ENCODE data around the gene MAST1.

- TF ChIP-seq, protein P1, sequence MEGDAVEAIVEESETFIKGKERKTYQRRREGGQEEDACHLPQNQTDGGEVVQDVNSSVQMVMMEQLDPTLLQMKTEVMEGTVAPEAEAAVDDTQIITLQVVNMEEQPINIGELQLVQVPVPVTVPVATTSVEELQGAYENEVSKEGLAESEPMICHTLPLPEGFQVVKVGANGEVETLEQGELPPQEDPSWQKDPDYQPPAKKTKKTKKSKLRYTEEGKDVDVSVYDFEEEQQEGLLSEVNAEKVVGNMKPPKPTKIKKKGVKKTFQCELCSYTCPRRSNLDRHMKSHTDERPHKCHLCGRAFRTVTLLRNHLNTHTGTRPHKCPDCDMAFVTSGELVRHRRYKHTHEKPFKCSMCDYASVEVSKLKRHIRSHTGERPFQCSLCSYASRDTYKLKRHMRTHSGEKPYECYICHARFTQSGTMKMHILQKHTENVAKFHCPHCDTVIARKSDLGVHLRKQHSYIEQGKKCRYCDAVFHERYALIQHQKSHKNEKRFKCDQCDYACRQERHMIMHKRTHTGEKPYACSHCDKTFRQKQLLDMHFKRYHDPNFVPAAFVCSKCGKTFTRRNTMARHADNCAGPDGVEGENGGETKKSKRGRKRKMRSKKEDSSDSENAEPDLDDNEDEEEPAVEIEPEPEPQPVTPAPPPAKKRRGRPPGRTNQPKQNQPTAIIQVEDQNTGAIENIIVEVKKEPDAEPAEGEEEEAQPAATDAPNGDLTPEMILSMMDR (IDR thresholded peaks at IDR 0.05; ENCODE audit: low read depth, low read length, missing input control), result no peak
- TF ChIP-seq TAF1 (conservative IDR thresholded peaks at IDR 0.05), result peak; percentile 59
- peak in 1 of 2 donors; percentile 18 for TF ChIP-seq RAD21 (IDR thresholded peaks at IDR 0.05)
- no peak for TF ChIP-seq HNF4A (conservative IDR thresholded peaks at IDR 0.05)
- peak; percentile 7 to 56 for TF ChIP-seq JUND (IDR thresholded peaks at IDR 0.05)
- TF ChIP-seq YY1 (IDR thresholded peaks at IDR 0.05), result peak; percentile 69
- TF ChIP-seq, protein P2, sequence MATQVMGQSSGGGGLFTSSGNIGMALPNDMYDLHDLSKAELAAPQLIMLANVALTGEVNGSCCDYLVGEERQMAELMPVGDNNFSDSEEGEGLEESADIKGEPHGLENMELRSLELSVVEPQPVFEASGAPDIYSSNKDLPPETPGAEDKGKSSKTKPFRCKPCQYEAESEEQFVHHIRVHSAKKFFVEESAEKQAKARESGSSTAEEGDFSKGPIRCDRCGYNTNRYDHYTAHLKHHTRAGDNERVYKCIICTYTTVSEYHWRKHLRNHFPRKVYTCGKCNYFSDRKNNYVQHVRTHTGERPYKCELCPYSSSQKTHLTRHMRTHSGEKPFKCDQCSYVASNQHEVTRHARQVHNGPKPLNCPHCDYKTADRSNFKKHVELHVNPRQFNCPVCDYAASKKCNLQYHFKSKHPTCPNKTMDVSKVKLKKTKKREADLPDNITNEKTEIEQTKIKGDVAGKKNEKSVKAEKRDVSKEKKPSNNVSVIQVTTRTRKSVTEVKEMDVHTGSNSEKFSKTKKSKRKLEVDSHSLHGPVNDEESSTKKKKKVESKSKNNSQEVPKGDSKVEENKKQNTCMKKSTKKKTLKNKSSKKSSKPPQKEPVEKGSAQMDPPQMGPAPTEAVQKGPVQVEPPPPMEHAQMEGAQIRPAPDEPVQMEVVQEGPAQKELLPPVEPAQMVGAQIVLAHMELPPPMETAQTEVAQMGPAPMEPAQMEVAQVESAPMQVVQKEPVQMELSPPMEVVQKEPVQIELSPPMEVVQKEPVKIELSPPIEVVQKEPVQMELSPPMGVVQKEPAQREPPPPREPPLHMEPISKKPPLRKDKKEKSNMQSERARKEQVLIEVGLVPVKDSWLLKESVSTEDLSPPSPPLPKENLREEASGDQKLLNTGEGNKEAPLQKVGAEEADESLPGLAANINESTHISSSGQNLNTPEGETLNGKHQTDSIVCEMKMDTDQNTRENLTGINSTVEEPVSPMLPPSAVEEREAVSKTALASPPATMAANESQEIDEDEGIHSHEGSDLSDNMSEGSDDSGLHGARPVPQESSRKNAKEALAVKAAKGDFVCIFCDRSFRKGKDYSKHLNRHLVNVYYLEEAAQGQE (IDR thresholded peaks at IDR 0.05), result peak; percentile 88
- TF ChIP-seq, protein P3, sequence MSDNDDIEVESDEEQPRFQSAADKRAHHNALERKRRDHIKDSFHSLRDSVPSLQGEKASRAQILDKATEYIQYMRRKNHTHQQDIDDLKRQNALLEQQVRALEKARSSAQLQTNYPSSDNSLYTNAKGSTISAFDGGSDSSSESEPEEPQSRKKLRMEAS (IDR thresholded peaks at IDR 0.05), result no peak
Measured at GRCh38 chr19:12793290-12794195, 44.8 kb upstream of the MAST1 start.
